MCF 10A (cell line): ENCODE data around the gene CEP128. TPM values are rescaled to one million over a fixed set of nuclear protein-coding genes. Genes with fewer than 3 reads are reported as not detected.

Experiments used
- BruUV-seq: library from RNA; stranded (reverse); fragments of 400-500 nt; replicated peaks from 2 replicates; lab custom pipeline; 2021; lab: Mats Ljungman, UMichigan
- CTCF ChIA-PET: fragments of 300-600 bp; sonication (Branson Sonifier 250); formaldehyde crosslinking; extraction: SDS; loops from one replicate; lab custom pipeline; 2021; ENCODE audit warnings: antibody characterized with exemption, inconsistent platforms; lab: Yijun Ruan, JAX
- POLR2A ChIA-PET: fragments of 300-600, 350-650 bp; sonication (Branson Sonifier 250); formaldehyde crosslinking; extraction: SDS; loops from one replicate; lab custom pipeline; 2020; ENCODE audit warnings: antibody characterized with exemption, inconsistent platforms; lab: Yijun Ruan, JAX
- DNase-seq: peaks from one replicate; pipeline ENCODE4 v3.0.0-alpha.2; 2018; ENCODE audit not compliant: unreplicated experiment
- H3K27ac Mint-ChIP-seq: one replicate; pipeline ENCODE4 v1.8.0; 2022; ENCODE audit warnings: mild to moderate bottlenecking, low read depth, mixed read lengths; ENCODE audit not compliant: unreplicated experiment
- H3K27me3 Mint-ChIP-seq: one replicate; pipeline ENCODE4 v1.8.0; 2022; ENCODE audit warnings: mixed read lengths; ENCODE audit not compliant: insufficient read depth, unreplicated experiment
- H3K36me3 Mint-ChIP-seq: one replicate; pipeline ENCODE4 v1.8.0; 2022; ENCODE audit warnings: mild to moderate bottlenecking, moderate library complexity, mixed read lengths; ENCODE audit not compliant: insufficient read depth, unreplicated experiment
- H3K4me1 Mint-ChIP-seq: one replicate; pipeline ENCODE4 v1.8.0; 2022; ENCODE audit warnings: mixed read lengths; ENCODE audit not compliant: insufficient read depth, unreplicated experiment
- H3K4me3 Mint-ChIP-seq: one replicate; pipeline ENCODE4 v1.8.0; 2022; ENCODE audit warnings: mild to moderate bottlenecking, moderate library complexity, mixed read lengths; ENCODE audit not compliant: unreplicated experiment
- H3K9me3 Mint-ChIP-seq: one replicate; pipeline ENCODE4 v1.8.0; 2022; ENCODE audit warnings: mixed read lengths; ENCODE audit not compliant: unreplicated experiment
- CTCF ChIP-seq: fragments of 200-600 bp; IDR thresholded peaks from one replicate; pipeline ENCODE4 v1.8.0; 2022; ENCODE audit warnings: antibody characterized with exemption, mild to moderate bottlenecking; ENCODE audit not compliant: unreplicated experiment
- intact Hi-C: fragments of 100-400 bp; cut with micrococcal nuclease; formaldehyde crosslinking; loops from 2 replicates; pipeline ENCODE4 v1.14.1; 2022
- total RNA-seq: library from RNA; stranded (reverse); gene quantifications from 2 replicates; pipeline ENCODE4 v1.2.3, GENCODE V29; 2022

The CEP128 gene
- total RNA-seq, 1 experiment from 2014 or later, result 12.5 TPM

- DNase-seq, result peak; percentile 83
- intact Hi-C loops, result loop anchor here (1.0 to 5.0 kb wide), 3 partner anchors 33 to 931 kb away; no protein-coding TSS in a partner anchor
- no peak overlapping the region for H3K4me3 Mint-ChIP-seq
- peak; percentile 95 for TF ChIP-seq CTCF
- POLR2A ChIA-PET, result interaction anchor here (0.5 to 1.1 kb wide), 6 partner anchors 9 to 1312 kb away, joined by 3 to 6 read pairs (median 3); no protein-coding TSS in a partner anchor
- no peak overlapping the region for H3K27ac Mint-ChIP-seq
- peaks cover 21% of the 10 kb centered on the region for H3K27me3 Mint-ChIP-seq
- peaks cover 4% of the 10 kb centered on the region for H3K36me3 Mint-ChIP-seq
- CTCF ChIA-PET, result interaction anchor here (0.5 to 8.1 kb wide), 26 partner anchors 9 to 1658 kb away, joined by 3 to 140 read pairs (median 3); partner anchors contain the start of genes CEP128 and TSHR
- H3K9me3 Mint-ChIP-seq, result no peaks in the 10 kb centered on the region
- BruUV-seq, result no TSS peak
- H3K4me1 Mint-ChIP-seq, result no peaks in the 10 kb centered on the region
These were observed 45.9 kb upstream of the CEP128 start for GRCh38 chr14:80987235-80988032.

- no TSS peak for BruUV-seq
- ChIA-PET CTCF (interaction anchor here (0.7 to 1.7 kb wide), 2 partner anchors 14 to 50 kb away, joined by 5 to 10 read pairs; no protein-coding TSS in a partner anchor), POLR2A (no interaction called here)
- Mint-ChIP-seq H3K4me1 (no peaks in the 10 kb centered on the region), H3K27ac (no peak overlapping the region), H3K27me3 (peaks cover 52% of the 10 kb centered on the region), H3K4me3 (no peak overlapping the region), H3K36me3 (peaks cover 4% of the 10 kb centered on the region), H3K9me3 (no peaks in the 10 kb centered on the region)
- DNase-seq, result no peak
- intact Hi-C loops, result no loop called here
- no peak for TF ChIP-seq CTCF
These were observed 41.2 kb upstream of the CEP128 start for GRCh38 chr14:80982711-80983110.

GRCh38 chr14:80981673-80982072 is 40.1 kb upstream of the CEP128 start:
- DNase-seq, result no peak
- no TSS peak for BruUV-seq
- CTCF ChIA-PET, result interaction anchor here (0.6 to 1.0 kb wide), 3 partner anchors 14 to 178 kb away, joined by 3 to 4 read pairs (median 3); no protein-coding TSS in a partner anchor
- peaks cover 52% of the 10 kb centered on the region for H3K27me3 Mint-ChIP-seq
- H3K4me1 Mint-ChIP-seq, result no peaks in the 10 kb centered on the region
- no peaks in the 10 kb centered on the region for H3K9me3 Mint-ChIP-seq
- no peak overlapping the region for H3K4me3 Mint-ChIP-seq
- H3K36me3 Mint-ChIP-seq, result no peaks in the 10 kb centered on the region
- H3K27ac Mint-ChIP-seq, result no peak overlapping the region
- no peak for TF ChIP-seq CTCF
- intact Hi-C loops, result no loop called here
- POLR2A ChIA-PET, result no interaction called here

- no peak for TF ChIP-seq CTCF
- ChIA-PET CTCF (interaction anchor here (0.5 to 1.0 kb wide), 7 partner anchors 9 to 878 kb away, joined by 3 to 5 read pairs (median 3); no protein-coding TSS in a partner anchor), POLR2A (no interaction called here)
- DNase-seq, result no peak
- no TSS peak for BruUV-seq
- Mint-ChIP-seq H3K4me1 (no peaks in the 10 kb centered on the region), H3K4me3 (no peak overlapping the region), H3K36me3 (no peaks in the 10 kb centered on the region), H3K27ac (no peak overlapping the region), H3K9me3 (no peaks in the 10 kb centered on the region), H3K27me3 (peaks cover 52% of the 10 kb centered on the region)
- intact Hi-C loops, result no loop called here
These were observed 39.6 kb upstream of the CEP128 start for GRCh38 chr14:80981156-80981555.
